Duodenal mucosa (tissue), 2 donors: ENCODE measurements around the gene OSGIN1.

Experiments
- H3K27ac ChIP-seq: one replicate; pipeline ENCODE4 v1.7.0; 2013; ENCODE audit warnings: low read depth, low read length
- H3K27me3 ChIP-seq, 2 donors: one replicate each; pipeline ENCODE4 v1.7.0; 2013; ENCODE audit warnings: low read length in 2 of 2, control low read depth in 1 of 2; ENCODE audit not compliant: insufficient read depth in 2 of 2, control insufficient read depth in 1 of 2
- H3K36me3 ChIP-seq, 2 donors: one replicate each; pipeline ENCODE4 v1.7.0; 2013; ENCODE audit warnings: low read length in 2 of 2, control low read depth in 1 of 2; ENCODE audit not compliant: insufficient read depth in 2 of 2, control insufficient read depth in 1 of 2
- H3K4me1 ChIP-seq, 2 donors: one replicate each; pipeline ENCODE4 v1.7.0; 2013; ENCODE audit warnings: low read length in 2 of 2, control low read depth in 1 of 2; ENCODE audit not compliant: insufficient read depth in 2 of 2, control insufficient read depth in 1 of 2
- H3K4me3 ChIP-seq, 2 donors: one replicate each; pipeline ENCODE4 v1.7.0; 2013; ENCODE audit warnings: low read length in 2 of 2, low read depth in 1 of 2
- H3K9ac ChIP-seq, 2 donors: one replicate each; pipeline ENCODE4 v1.7.0; 2013; ENCODE audit warnings: low read length in 2 of 2, low read depth in 1 of 2
- H3K9me3 ChIP-seq, 2 donors: one replicate each; pipeline ENCODE4 v1.7.0; 2013; ENCODE audit warnings: low read length in 2 of 2, control low read depth in 1 of 2; ENCODE audit not compliant: control insufficient read depth in 1 of 2

Gene OSGIN1

DNA sequence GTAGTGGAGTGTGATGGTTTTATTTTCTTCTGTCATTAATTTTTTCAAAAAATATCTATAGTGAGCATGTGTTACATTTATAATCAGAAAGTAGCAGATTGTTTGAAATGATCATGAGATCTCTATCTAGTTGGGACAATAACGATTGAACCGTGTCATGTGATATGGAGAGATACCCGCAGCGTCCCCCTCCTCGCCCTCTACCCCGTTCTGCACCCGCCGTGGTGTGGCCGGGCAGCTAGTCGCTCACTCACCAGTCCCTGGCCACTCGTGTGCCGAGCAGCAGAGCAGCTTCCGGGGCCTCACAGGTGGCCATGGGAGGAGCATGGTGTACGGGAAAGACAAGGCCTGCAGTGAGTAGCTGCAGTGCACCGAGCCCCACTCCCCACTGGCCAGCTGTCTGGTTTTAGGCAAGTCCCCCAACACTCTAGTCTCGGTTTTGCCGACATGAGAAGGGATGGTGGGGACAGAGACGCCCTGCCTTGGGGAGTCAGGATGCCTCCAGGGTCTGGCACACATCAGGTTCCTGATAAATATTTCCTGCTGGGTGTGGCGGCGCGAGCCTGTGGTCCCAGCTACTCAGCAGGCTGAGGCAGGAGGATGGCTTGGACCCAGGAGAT lies 38.8 kb upstream of the OSGIN1 start:
- H3K4me3 ChIP-seq: no peak overlapping the region
- no peaks in the 10 kb centered on the region for H3K4me1 ChIP-seq
- H3K27ac ChIP-seq: no peak overlapping the region
- H3K27me3 ChIP-seq: no peaks in the 10 kb centered on the region
- H3K36me3 ChIP-seq: peaks cover 48 to 84% of the 10 kb centered on the region in 2 donors
- no peak overlapping the region for H3K9ac ChIP-seq
- no peaks in the 10 kb centered on the region for H3K9me3 ChIP-seq

DNA sequence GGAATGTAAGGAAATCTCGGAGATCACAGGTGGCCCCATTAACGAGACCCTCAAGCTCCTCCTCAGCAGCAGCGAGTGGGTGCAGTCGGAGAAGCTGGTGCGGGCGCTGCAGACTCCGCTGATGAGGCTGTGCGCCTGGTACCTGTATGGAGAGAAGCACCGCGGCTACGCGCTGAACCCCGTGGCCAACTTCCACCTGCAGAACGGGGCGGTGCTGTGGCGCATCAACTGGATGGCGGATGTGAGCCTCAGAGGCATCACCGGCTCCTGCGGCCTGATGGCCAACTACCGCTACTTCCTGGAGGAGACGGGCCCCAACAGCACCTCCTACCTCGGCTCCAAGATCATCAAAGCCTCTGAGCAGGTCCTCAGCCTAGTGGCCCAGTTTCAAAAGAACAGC lies 38.0 kb upstream of the OSGIN1 start:
- H3K36me3 ChIP-seq: peaks cover 51 to 85% of the 10 kb centered on the region in 2 donors

DNA sequence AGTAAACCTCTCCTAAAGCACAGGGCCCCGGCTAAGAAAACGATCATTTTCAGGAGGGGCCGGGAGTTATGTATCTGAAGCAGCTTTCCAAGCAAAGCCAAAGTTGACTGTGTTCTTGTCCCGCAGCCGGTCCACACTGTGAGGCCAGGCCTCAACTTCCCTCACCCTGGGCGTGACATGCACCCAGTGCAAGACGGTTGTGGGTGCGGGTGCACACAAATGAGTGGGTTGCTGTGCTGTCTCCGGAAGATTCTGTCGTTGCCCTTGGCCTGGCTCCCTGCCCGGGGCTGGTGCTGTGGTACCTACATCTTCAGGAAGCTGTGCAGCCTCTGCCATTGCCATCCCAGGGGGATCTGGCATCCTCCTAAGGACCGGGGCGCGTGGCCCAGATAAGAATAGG lies 37.5 kb upstream of the OSGIN1 start:
- H3K4me3 ChIP-seq: no peak overlapping the region
- H3K36me3 ChIP-seq: peaks cover 51 to 89% of the 10 kb centered on the region in 2 donors
- H3K9ac ChIP-seq: no peak overlapping the region
- no peak overlapping the region for H3K27ac ChIP-seq
- no peaks in the 10 kb centered on the region for H3K27me3 ChIP-seq
- H3K4me1 ChIP-seq: no peaks in the 10 kb centered on the region
- no peaks in the 10 kb centered on the region for H3K9me3 ChIP-seq

More for the DNA sequence above, 38.0 kb upstream of the OSGIN1 start:
- H3K4me3 ChIP-seq: no peak overlapping the region
- no peak overlapping the region for H3K27ac ChIP-seq
- H3K27me3 ChIP-seq: no peaks in the 10 kb centered on the region
- no peaks in the 10 kb centered on the region for H3K4me1 ChIP-seq
- H3K9ac ChIP-seq: no peak overlapping the region
- H3K9me3 ChIP-seq: no peaks in the 10 kb centered on the region

DNA sequence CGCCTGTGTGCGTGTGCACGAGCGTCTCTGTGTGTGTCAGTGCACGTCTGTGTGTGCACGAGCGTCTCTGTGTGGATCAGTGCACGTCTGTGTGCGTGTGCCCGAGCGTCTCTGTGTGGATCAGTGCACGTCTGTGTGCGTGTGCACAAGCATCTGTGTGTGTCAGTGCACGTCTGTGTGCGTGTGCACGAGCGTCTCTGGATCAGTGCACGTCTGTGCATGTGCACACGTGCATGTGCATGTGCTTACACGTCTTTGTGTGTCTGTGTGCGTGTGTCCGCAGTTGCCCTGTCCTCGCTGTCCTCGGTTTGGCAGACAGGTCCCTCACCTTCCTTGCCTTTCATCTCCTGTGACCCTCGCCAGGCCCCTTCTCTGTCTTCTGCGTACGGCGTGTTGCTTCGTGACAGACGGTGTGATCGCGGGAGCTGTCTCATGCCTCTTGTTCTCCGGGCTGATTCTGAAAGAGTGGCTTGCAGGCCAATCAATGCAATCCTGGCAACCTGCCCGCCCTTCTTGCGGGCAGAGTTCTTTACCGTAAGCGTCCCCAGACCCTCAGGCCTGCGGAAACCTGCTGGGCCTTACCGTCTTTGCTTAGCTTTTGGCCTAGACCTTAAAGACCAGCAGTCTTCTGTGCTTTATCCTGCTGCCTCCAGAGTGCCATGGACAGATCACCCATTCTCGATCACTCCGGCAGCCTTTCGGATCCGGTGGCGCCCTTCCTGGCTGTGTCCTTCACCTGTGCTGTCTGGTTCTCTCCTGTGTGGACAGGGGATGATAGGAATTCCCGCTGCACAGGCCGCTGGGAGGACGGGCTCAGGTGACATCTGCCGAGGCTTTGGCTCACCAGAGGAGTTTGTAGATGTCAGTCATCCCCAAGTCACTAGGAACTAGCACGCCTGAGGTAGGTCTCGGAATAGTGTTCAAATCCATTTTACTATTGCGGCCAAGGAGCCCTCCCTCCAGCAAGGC lies 35.6 kb upstream of the OSGIN1 start:
- H3K4me1 ChIP-seq: no peaks in the 10 kb centered on the region
- no peaks in the 10 kb centered on the region for H3K9me3 ChIP-seq
- H3K27me3 ChIP-seq: no peaks in the 10 kb centered on the region
- H3K9ac ChIP-seq: no peak overlapping the region
- H3K4me3 ChIP-seq: no peak overlapping the region
- peaks cover 45 to 84% of the 10 kb centered on the region in 2 donors for H3K36me3 ChIP-seq
- H3K27ac ChIP-seq: no peak overlapping the region

DNA sequence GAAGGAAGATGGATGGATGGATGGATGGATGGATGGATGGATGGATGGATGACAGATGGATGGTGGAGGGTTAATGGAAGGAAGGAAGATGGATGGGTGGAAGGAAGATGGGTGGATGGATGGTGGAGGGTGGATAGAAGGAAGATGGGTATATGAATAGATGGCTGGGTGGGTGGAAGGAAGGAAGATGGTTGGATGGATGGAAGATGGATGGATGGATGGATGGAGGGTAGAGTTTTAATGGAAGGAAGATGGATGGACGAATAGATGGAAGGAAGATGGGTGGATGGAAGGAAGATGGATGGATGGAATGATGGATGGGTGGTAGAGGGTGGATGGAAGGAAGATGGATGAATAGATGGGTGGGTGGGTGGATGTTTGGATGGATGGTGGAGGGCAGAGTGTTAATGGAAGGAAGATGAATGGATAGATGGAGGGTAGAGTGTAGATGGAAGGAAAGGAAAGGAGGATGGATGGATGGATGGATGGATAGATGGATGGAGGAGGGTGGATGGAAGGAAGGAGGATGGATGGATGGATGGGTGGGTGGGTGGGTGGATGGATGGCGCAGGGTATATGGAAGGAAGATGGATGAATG lies 32.0 kb upstream of the OSGIN1 start:
- H3K4me3 ChIP-seq: no peak overlapping the region
- H3K9ac ChIP-seq: no peak overlapping the region
- no peak overlapping the region for H3K27ac ChIP-seq
- H3K4me1 ChIP-seq: no peaks in the 10 kb centered on the region
- no peaks in the 10 kb centered on the region for H3K27me3 ChIP-seq
- no peaks in the 10 kb centered on the region for H3K9me3 ChIP-seq
- peaks cover 32 to 50% of the 10 kb centered on the region in 2 donors for H3K36me3 ChIP-seq

DNA sequence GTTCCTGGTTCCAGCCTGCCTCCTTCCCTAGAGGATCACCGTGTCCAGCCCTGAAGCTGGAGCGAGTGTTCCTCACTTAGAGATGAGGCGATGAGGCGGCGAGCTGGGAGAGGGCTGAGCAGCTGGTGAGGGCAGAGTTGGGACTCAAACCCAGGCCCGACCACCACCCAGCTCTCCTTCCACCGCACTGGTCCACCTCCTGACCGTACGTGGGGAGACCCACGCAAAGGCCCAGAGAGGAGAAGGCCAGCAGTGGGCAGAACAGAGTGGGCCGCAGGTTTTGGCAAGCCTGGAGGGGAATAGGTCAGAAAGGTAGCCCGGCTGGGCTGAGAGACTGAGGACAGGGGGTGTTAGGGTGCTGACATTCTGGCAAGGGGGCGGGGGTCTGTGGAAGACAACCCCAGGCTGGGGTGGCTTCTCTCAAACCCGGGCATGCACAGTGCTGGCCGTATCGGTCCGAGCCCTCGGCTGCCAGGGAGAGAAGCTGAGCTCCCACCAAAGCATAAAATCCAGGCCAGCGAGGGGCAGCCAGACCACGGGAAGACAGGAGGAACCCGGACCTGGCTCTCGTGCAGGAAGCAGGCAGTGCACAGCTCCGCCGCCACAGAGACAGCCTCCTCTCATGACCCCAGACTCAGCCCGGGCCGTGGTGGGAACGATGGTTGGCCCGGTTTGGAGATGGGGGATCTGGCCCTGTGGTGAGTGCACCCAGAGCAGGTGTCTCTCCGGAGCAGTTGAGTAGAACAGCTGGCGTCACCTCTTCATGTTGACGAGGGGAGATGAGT lies 29.3 kb upstream of the OSGIN1 start:
- Histone ChIP-seq H3K4me1 (peaks cover 7 to 14% of the 10 kb centered on the region in 2 donors), H3K36me3 (peaks cover 12 to 24% of the 10 kb centered on the region in 2 donors), H3K4me3 (no peak overlapping the region), H3K27me3 (no peaks in the 10 kb centered on the region), H3K9ac (no peak overlapping the region), H3K9me3 (no peaks in the 10 kb centered on the region), H3K27ac (no peak overlapping the region)

DNA sequence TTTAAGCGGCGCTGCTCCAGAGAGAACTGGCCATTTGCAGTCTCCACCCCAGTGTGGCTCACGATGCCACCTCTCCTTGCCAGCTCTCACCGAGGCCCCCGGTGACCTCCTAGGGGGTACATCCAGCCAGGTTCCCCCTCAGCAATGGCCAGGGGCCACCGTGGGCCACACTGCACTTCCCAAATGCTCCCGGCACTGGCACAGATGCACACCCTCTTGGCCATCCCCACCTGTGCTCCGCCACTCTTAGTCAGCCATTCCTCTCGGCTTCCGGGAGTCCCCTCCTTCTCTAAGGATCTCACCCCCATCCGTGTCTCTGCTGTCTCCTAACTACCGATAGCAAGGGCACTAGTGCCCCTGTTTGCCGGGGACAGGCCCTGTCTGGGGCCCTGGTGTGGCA lies 28.4 kb upstream of the OSGIN1 start:
- Histone ChIP-seq H3K27me3 (no peaks in the 10 kb centered on the region), H3K27ac (no peak overlapping the region), H3K36me3 (peaks cover 3 to 15% of the 10 kb centered on the region in 2 donors)

DNA sequence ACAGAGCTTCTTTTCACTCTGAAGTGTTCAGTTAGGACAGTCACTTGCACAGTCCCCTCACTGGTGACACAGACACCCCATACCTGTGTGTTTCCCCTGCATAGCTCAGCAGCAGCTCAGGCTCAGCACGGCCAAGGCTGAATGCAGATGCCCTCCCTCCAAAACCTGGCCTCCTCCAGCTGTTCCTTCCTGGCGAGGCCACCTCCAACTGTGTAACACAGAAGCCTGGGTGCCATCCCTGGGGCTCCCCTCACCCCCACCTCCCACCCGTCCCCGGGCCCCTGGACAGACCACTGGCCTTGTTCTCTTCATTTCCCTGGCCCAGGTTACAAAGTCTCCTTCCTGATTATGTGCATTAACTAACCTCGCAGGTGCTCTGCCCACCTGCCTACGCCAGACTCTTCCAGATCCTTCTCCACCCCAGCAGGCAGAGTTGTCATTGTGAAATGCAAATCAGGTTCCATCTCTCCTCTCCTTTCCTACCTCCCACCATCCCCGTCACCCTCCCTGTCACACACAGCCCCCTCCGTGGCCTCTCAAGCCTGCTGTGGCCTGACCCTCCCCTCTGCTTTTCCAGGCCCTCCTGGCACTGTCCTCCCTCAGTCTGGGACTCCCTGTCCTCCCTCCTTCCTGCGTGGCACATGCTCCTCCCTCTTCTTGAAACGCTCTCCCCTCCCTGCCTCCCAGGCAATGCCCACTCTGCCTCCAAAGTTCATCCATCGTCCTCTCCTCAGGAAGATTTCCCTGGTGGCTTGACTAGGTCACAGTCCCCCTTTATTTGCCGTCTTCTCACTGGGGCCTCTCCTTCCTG lies 27.7 kb upstream of the OSGIN1 start:
- no peak overlapping the region for H3K9ac ChIP-seq
- no peaks in the 10 kb centered on the region for H3K9me3 ChIP-seq
- H3K4me1 ChIP-seq: peaks cover 7 to 14% of the 10 kb centered on the region in 2 donors
- H3K27me3 ChIP-seq: no peaks in the 10 kb centered on the region
- H3K36me3 ChIP-seq: peaks cover 0 to 9% of the 10 kb centered on the region in 2 donors
- no peak overlapping the region for H3K27ac ChIP-seq
- H3K4me3 ChIP-seq: no peak overlapping the region

More for the DNA sequence above, 28.4 kb upstream of the OSGIN1 start:
- Histone ChIP-seq H3K4me1 (peaks cover 7 to 14% of the 10 kb centered on the region in 2 donors), H3K9ac (no peak overlapping the region), H3K9me3 (no peaks in the 10 kb centered on the region), H3K4me3 (no peak overlapping the region)
